Osteoblast (primary cell): ENCODE measurements around the gene ARHGAP6. TPM values are rescaled to one million over a fixed set of nuclear protein-coding genes. Genes with fewer than 3 reads are reported as not detected.

ENCODE experiments used
- DNase-seq: peaks from one replicate; pipeline ENCODE4 v3.0.0; 2011; ENCODE audit warnings: low spot score, mixed read lengths; ENCODE audit not compliant: insufficient read length; ENCODE audit errors: missing footprints
- H2AFZ ChIP-seq: 2 replicates; pipeline ENCODE4 v1.6.0; 2011; ENCODE audit warnings: mild to moderate bottlenecking, low read length
- H3K27ac ChIP-seq: 2 replicates; pipeline ENCODE4 v1.5.1; 2011; ENCODE audit warnings: mild to moderate bottlenecking, low read depth, low read length, moderate library complexity
- H3K27me3 ChIP-seq: 2 replicates; pipeline ENCODE4 v1.6.0; 2012; ENCODE audit warnings: mild to moderate bottlenecking, control low read depth, inconsistent platforms, low read length, moderate library complexity; ENCODE audit not compliant: insufficient read depth
- H3K36me3 ChIP-seq: 2 replicates; pipeline ENCODE4 v1.5.1; 2011; ENCODE audit warnings: mild to moderate bottlenecking, low read length, control low read depth, moderate library complexity; ENCODE audit not compliant: insufficient read depth
- H3K4me1 ChIP-seq: 2 replicates; pipeline ENCODE4 v1.5.1; 2011; ENCODE audit warnings: mild to moderate bottlenecking, low read length, control low read depth, moderate library complexity; ENCODE audit not compliant: insufficient read depth
- H3K4me2 ChIP-seq: 2 replicates; pipeline ENCODE4 v1.6.0; 2011; ENCODE audit warnings: mild to moderate bottlenecking, low read length; ENCODE audit not compliant: insufficient read depth
- H3K4me3 ChIP-seq: fragments of 200-600 bp; sonication (generic); 3 replicates; pipeline ENCODE4 v1.5.1; 2012; ENCODE audit warnings: mild to moderate bottlenecking, low read length, inconsistent platforms; ENCODE audit not compliant: insufficient read depth
- H3K79me2 ChIP-seq: 2 replicates; pipeline ENCODE4 v1.6.0; 2012; ENCODE audit warnings: mild to moderate bottlenecking, low read length, control low read depth, inconsistent platforms; ENCODE audit not compliant: insufficient read depth
- H3K9me3 ChIP-seq: 2 replicates; pipeline ENCODE4 v1.5.1; 2011; ENCODE audit warnings: low read depth, low read length, control low read depth
- H4K20me1 ChIP-seq: 2 replicates; pipeline ENCODE4 v1.6.0; 2012; ENCODE audit warnings: mild to moderate bottlenecking, low read length, control low read depth; ENCODE audit not compliant: insufficient read depth
- CTCF ChIP-seq: IDR thresholded peaks from 2 replicates; pipeline ENCODE4 v1.5.1; 2011; ENCODE audit warnings: mild to moderate bottlenecking, low read depth, low read length, moderate library complexity; ENCODE audit errors: extremely low read depth
- total RNA-seq: library from RNA; depleted of rRNA; stranded (reverse); fragments of >200 nt; gene quantifications from 2 replicates; pipeline ENCODE4 v1.2.3, GENCODE V29; 2012

The ARHGAP6 gene
- total RNA-seq, 1 donor: 2.2 TPM

- Histone ChIP-seq H3K4me1 (no peaks in the 10 kb centered on the region), H3K27ac (no peak overlapping the region), H3K4me3 (no peak overlapping the region), H3K4me2 (no peak overlapping the region), H3K27me3 (no peaks in the 10 kb centered on the region), H4K20me1 (no peaks in the 10 kb centered on the region), H3K36me3 (no peaks in the 10 kb centered on the region), H2AFZ (no peak overlapping the region), H3K9me3 (no peaks in the 10 kb centered on the region), H3K79me2 (no peaks in the 10 kb centered on the region)
- DNase-seq: no peak
- no peak for TF ChIP-seq CTCF
Measured at GRCh38 chrX:11206716-11207115, 459.0 kb downstream of the ARHGAP6 start.

- Histone ChIP-seq H3K79me2 (no peaks in the 10 kb centered on the region), H4K20me1 (no peaks in the 10 kb centered on the region), H3K4me3 (no peak overlapping the region), H3K27me3 (no peaks in the 10 kb centered on the region), H3K9me3 (no peaks in the 10 kb centered on the region), H3K27ac (no peak overlapping the region), H3K36me3 (no peaks in the 10 kb centered on the region), H2AFZ (no peak overlapping the region), H3K4me1 (no peaks in the 10 kb centered on the region), H3K4me2 (no peak overlapping the region)
- TF ChIP-seq CTCF: no peak
- no peak for DNase-seq
Measured at GRCh38 chrX:11205796-11206195, 459.9 kb downstream of the ARHGAP6 start.

GRCh38 chrX:11197671-11198070 is 468.0 kb downstream of the ARHGAP6 start:
- no peak overlapping the region for H3K4me2 ChIP-seq
- DNase-seq: no peak
- H4K20me1 ChIP-seq: no peaks in the 10 kb centered on the region
- no peak overlapping the region for H3K4me3 ChIP-seq
- H3K4me1 ChIP-seq: no peaks in the 10 kb centered on the region
- H2AFZ ChIP-seq: no peak overlapping the region
- no peaks in the 10 kb centered on the region for H3K79me2 ChIP-seq
- H3K36me3 ChIP-seq: no peaks in the 10 kb centered on the region
- no peak overlapping the region for H3K27ac ChIP-seq
- no peaks in the 10 kb centered on the region for H3K27me3 ChIP-seq
- no peaks in the 10 kb centered on the region for H3K9me3 ChIP-seq
- no peak for TF ChIP-seq CTCF

- TF ChIP-seq CTCF: no peak
- H3K4me2 ChIP-seq: no peak overlapping the region
- no peaks in the 10 kb centered on the region for H3K9me3 ChIP-seq
- H3K4me1 ChIP-seq: no peaks in the 10 kb centered on the region
- no peaks in the 10 kb centered on the region for H3K79me2 ChIP-seq
- no peak overlapping the region for H2AFZ ChIP-seq
- no peaks in the 10 kb centered on the region for H4K20me1 ChIP-seq
- H3K27me3 ChIP-seq: no peaks in the 10 kb centered on the region
- H3K27ac ChIP-seq: no peak overlapping the region
- H3K36me3 ChIP-seq: no peaks in the 10 kb centered on the region
- H3K4me3 ChIP-seq: no peak overlapping the region
- DNase-seq: no peak
Measured at GRCh38 chrX:11196476-11196875, 469.2 kb downstream of the ARHGAP6 start.
